ENCODE data around the gene ATP4B.
A peak's percentile ranks its signal among the peaks of the same experiment; 100 is the strongest.
"Not testable (repeated sequence)": the region's sequence is repeated elsewhere in the genome, so short reads cannot be mapped to it uniquely, and the experiment has no call there.

Gene ATP4B

GRCh38 chr13:113625965-113626721 lies 31.9 kb downstream of the ATP4B start:
- FAIRE-seq = no peak
- no peak for DNase-seq (ENCODE audit: low spot score)

GRCh38 chr13:113624640-113625304 lies 33.2 kb downstream of the ATP4B start:
- DNase-seq (ENCODE audit: low spot score); FAIRE-seq: not testable (repeated sequence)

- FAIRE-seq (peak; percentile 75), DNase-seq (ENCODE audit: low spot score) (no peak)
These were observed 33.8 kb downstream of the ATP4B start for GRCh38 chr13:113624235-113624587.

- DNase-seq (ENCODE audit: low spot score) = no peak
- no peak for FAIRE-seq
These were observed 34.3 kb downstream of the ATP4B start for GRCh38 chr13:113623491-113624234.

- FAIRE-seq = no peak
These were observed 35.1 kb downstream of the ATP4B start for GRCh38 chr13:113622791-113623490.

GRCh38 chr13:113621986-113622550 lies 35.9 kb downstream of the ATP4B start:
- DNase-seq (ENCODE audit: low spot score); FAIRE-seq: not testable (repeated sequence)

More at GRCh38 chr13:113622791-113623490, 35.1 kb downstream of the ATP4B start:
- no peak for DNase-seq (ENCODE audit: low spot score)

GRCh38 chr13:113621498-113621897 lies 36.5 kb downstream of the ATP4B start:
- FAIRE-seq; DNase-seq (ENCODE audit: low spot score): not testable (repeated sequence)

GRCh38 chr13:113621046-113621445 lies 37.0 kb downstream of the ATP4B start:
- FAIRE-seq (no peak), DNase-seq (ENCODE audit: low spot score) (no peak)

GRCh38 chr13:113620036-113620796 lies 37.8 kb downstream of the ATP4B start:
- FAIRE-seq = no peak

GRCh38 chr13:113618455-113618854 lies 39.5 kb downstream of the ATP4B start:
- DNase-seq (ENCODE audit: low spot score) (no peak), FAIRE-seq (no peak)

More at GRCh38 chr13:113620036-113620796, 37.8 kb downstream of the ATP4B start:
- DNase-seq (ENCODE audit: low spot score) = no peak

GRCh38 chr13:113617961-113618360 lies 40.0 kb downstream of the ATP4B start:
- FAIRE-seq (no peak), DNase-seq (ENCODE audit: low spot score) (no peak)

GRCh38 chr13:113616991-113617749 lies 40.8 kb downstream of the ATP4B start:
- DNase-seq (ENCODE audit: low spot score) = no peak
- FAIRE-seq = no peak

GRCh38 chr13:113616281-113616906 lies 41.6 kb downstream of the ATP4B start:
- DNase-seq (ENCODE audit: low spot score) (no peak), FAIRE-seq (no peak)

- FAIRE-seq = no peak
- DNase-seq (ENCODE audit: low spot score) = no peak
These were observed 44.1 kb downstream of the ATP4B start for GRCh38 chr13:113613789-113614379.

GRCh38 chr13:113612607-113613006 lies 45.4 kb downstream of the ATP4B start:
- FAIRE-seq = no peak
- no peak for DNase-seq (ENCODE audit: low spot score)

- no peak for DNase-seq (ENCODE audit: low spot score)
- FAIRE-seq = no peak
These were observed 46.0 kb downstream of the ATP4B start for GRCh38 chr13:113611996-113612395.

- DNase-seq (ENCODE audit: low spot score) (no peak), FAIRE-seq (no peak)
These were observed 47.7 kb downstream of the ATP4B start for GRCh38 chr13:113610266-113610665.

- FAIRE-seq (no peak), DNase-seq (ENCODE audit: low spot score) (no peak)
These were observed 48.4 kb downstream of the ATP4B start for GRCh38 chr13:113609616-113610015.

All from urothelium cell line (cell line).